HG02840 (cell line): ENCODE data around the gene MAPK14.

Experiments
- ATAC-seq: cut with Tn5 transposase; IDR thresholded peaks from one replicate; pipeline ENCODE4 v1.9.1; 2021; ENCODE audit warnings: mild to moderate bottlenecking, moderate library complexity, moderate number of reproducible peaks; ENCODE audit not compliant: unreplicated experiment, low FRiP score

Gene MAPK14

GRCh38 chr6:36098253-36098919 is 70.8 kb downstream of the MAPK14 start:
- ATAC-seq = no peak

DNA sequence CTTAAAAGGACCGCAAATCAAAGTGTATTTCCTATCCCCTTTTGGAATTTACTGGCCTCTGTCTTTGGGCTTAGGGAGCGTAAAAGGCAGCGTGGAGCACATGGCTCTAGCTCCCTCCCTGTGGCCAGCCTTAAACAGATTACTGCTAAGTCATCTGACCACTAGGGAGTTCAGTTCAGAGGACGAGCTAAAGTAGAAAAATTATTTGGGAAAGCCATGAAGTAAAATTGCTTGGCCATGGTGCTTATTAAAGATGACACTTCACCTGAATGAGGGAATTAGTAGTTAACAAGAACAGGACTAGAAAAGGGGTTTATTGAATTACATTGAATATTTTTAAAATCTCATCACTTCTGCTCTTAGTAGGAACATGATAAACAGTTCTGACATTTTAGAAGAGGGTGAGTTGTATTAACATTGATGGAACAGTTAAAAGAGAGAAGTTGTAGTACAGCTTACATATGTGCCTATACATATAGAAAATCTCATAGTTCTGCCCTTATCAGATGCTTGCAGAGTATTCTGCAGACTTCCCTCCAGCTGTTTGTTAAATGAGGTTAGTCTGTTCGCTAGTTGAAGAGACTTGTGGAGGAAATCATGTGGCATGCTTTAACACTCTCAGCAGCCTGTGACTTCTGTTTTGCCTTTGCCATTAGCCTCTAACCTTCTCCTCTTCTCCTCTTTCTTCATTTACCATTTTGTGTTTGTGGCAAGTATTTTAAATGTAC is 71.5 kb downstream of the MAPK14 start:
- no peak for ATAC-seq

- ATAC-seq = no peak
Observed at GRCh38 chr6:36099869-36100483, 72.4 kb downstream of the MAPK14 start.

DNA sequence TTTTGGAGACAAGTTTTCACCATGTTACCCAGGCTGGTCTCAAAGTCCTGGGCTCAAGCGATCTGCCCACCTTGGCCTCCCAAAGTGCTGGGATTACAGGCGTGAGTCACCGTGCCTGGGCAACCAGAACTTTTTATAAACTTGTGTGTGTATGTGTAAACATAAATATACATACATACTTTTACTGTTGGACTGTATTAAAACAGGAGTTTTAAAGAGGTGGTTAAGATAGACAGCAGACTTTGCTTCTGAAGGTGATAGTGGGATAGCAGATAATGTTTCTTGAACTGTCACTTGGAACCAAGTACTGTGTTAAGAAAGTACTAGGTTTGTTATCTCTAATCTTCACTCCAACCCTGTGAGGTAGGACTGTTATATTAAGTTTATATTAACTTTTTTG is 74.1 kb downstream of the MAPK14 start:
- no peak for ATAC-seq

DNA sequence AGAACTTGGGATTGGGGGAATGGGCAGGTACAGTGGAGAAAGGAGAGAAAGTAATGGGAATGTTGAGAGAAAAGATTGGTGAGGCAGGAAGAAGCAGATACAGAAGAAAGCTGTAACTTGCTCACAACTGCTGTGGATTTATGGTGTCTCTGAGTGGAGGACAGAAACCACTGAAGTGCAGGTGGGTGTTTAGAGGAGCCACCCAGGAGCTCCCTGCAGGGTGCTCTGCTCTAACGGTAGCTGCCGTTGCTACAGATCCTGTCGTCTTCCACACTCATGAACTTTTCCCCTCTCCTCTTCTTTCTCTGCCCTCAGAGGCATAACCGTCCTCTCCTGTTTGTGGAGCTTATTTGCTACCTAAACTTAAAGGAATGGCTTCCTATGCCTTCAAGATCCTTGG is 75.2 kb downstream of the MAPK14 start:
- ATAC-seq = no peak

- no peak for ATAC-seq
Observed at GRCh38 chr6:36104836-36105235, 77.2 kb downstream of the MAPK14 start.

GRCh38 chr6:36109092-36109491 is 81.5 kb downstream of the MAPK14 start:
- no peak for ATAC-seq

DNA sequence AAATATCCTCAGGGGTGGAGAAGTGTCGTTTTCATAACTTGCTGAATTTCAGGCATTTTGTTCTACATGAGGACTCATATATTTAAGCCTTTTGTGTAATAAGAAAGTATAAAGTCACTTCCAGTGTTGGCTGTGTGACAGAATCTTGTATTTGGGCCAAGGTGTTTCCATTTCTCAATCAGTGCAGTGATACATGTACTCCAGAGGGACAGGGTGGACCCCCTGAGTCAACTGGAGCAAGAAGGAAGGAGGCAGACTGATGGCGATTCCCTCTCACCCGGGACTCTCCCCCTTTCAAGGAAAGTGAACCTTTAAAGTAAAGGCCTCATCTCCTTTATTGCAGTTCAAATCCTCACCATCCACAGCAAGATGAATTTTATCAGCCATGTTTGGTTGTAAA is 82.4 kb downstream of the MAPK14 start:
- no peak for ATAC-seq

- ATAC-seq = no peak
Observed at GRCh38 chr6:36110863-36111262, 83.3 kb downstream of the MAPK14 start.

DNA sequence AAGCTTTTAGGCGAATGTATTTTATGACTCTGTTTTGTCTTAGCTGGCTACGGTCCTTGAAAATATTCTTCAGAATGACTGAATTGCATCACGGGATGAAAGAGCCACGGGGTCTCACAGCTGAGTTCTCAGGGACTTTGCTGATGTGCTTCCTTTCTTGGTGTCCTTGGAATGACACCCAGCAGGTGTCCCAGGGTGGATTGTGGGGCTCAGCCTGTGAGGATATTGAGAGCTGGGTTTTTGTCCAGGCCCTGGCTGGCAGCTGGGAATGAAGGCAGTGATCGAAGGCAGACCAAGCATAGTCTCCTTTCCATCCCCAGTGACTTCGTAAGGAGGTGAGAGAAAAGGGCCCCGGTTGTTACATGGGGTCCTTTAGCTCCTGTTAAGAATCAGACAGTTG is 83.9 kb downstream of the MAPK14 start:
- ATAC-seq = no peak

- ATAC-seq = no peak
Observed at GRCh38 chr6:36113049-36113448, 85.4 kb downstream of the MAPK14 start.

DNA sequence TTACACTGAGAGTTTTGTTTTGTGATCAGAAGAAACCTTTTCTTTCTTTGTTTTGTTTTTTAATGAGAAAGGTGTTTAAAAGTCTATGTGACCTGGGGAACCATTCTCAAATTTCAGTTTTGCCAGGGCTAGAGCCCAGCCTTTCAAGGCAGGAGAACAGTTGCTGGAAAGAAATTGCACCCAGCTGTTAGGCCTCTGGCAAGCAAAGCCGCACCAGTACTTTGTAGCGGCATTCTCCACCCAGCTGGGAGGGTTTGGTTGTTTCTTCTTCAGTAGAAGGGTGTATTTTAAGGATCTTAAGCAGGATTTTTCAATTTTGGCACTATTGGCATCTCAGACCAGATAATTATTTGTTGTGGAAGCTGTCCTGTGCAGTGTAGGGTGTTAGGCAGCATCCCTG is 86.1 kb downstream of the MAPK14 start:
- ATAC-seq = no peak

DNA sequence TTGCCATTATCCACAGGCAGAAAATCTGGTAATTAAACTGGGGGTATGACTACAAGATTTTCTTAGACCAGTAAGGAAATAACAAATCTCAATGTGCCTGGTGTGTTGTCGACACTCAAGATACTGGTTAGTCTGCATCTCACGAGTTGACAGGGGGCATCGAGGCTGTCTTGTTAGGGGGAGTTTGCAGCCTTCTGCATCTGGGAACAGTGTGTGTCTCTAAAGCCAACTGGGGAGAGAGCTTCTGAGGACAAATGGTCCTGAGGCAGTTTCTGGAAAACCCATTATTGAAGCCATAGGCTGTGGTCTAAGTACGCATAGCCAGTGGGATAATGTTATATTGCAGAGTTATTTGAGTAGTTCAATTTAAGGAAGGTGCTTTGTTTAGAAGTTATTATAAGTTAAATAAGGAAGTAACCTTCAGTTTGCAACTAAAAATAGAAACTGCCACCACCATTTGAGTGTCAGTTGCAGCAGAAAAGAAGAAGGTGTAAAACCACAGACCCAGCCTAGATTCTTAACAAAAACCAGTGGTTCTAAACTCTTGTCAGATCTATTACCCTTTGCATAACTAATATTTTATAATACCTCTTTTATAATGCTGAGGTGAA is 87.3 kb downstream of the MAPK14 start:
- ATAC-seq = no peak

DNA sequence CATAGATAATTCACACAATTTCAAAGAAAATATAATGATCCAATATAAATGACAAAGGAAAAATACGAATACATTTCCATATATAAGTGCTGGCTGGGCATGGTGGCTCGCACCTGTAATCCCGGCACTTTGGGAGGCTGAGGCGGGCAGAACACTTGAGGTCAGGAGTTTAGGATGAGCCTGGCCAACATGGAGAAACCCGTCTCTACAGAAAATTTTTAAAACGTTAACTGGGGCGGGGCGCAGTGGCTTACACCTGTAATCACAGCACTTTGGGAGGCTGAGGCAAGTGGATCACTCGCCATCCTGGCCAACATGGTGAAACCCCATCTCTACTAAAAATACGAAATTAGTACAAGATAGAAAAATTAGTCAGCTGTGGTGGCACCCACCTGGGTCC is 87.8 kb downstream of the MAPK14 start:
- ATAC-seq = no peak

DNA sequence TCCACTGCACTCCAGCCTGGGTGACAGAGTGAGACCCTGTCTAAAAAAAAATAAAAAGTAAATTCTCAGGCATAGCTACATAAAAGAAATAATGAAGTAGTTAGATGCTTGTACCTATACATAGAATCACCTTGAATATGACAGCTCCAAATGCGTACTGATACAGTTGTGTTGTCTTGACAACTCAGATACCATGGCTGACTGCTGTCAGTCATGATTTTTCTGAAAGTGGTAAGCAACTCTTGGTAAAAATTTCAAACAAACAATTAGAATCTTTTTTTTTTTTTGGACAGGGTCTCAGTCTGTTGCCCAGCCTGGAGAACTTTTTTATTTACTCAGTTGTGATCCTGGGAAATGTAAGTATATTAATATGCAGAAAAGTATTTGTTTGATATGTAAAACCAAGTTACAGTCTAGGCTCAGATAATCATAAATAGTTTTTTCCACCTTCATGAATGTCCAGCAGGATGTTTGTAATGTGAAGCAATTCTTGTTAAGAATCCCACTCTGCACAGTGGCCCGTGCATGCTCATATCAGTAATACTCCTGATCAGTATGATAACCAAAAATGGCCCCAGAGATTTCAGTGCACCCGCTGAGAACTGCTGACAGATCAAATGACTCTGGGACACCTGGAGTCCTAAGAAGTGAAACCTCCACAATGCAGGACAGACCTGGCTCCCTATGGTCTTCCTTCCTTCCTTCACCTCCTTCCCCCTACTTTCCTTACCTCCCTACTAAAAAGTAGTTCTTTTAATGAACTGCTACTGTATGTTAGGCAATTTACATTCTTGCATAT is 88.7 kb downstream of the MAPK14 start:
- ATAC-seq = no peak

DNA sequence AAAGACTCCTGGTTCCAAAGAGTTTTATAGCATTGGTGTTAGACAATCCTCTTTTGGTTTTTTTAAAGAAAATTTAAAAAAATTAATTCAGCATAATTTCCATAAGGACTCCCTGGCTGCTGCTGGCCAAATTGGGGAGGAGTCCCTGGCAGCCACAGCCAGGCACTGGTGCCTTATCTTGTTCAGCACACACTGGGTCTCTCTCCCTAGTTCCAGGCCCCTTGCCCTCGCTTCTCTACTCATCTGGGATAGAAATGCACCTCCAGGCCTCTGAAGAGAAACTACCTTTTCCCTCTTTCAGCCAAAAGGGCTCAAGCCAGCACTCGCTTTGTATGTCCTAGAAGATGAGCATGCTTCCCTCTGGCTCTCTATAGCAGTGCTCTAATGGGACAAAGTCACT is 89.3 kb downstream of the MAPK14 start:
- ATAC-seq = no peak

DNA sequence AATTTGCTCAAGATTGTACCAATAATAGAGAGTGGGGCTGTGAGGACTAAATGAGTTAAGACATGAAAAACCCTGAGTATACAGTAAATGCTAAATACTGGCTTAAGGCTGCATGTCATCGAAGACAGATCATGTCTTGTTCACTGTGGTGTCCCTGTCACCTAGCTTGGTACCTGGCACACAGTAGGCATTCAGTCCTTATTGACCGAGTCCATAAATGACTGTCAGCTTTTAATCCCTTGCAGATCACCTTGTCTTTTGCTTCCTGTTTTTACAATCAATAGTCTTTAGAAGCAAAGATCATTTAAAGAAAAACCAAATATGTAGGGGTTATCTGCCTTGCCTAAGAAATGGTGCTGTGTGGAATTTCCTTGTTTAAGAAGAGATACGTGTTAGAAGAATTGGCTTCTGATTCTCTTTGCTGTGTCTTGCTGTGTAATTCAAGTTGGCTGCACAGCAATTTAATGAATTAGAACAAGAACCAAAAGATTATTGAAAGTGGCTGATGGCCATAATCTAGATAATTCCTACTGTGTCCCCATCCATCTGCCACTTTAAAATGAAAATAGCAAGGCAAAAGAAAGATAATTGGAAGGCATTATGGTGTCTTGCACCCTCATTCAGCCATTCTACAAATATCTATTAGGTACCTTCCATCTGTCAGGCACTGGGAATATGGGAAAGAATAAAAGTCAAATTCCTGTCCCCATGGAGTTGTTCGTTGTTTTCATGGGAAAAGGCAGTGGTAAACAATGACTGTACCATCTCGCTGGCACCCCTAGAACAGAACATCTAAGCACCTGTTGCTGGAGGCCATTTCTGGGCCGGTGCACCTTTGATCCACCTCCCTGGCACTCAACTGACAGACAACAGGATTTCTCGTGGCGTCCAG is 90.3 kb downstream of the MAPK14 start:
- ATAC-seq = no peak

DNA sequence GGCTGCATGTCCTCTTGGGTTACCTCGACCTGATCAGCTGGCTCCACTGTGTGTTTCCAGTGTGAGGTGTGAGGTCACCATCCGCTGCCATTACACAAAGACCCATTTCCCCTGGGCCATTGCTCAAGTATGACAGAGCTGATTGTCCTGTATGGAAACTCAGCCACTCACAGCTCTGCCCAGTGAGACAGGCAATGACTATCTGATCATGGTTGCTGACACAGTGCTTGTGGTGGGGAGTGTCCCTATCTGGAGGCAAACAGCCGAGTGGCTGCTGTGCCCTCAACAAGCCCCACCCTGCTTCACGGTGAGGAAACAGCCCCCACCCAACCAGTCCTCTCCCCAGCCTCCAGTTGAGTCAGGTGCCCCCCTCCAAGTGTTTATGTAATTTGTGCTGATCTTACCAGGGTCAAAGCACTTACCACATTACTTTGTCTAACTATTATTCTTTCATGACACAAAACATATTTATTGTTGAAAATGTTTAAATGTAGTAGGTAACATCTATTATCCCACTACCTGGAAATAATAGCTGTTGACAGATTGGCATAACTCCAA is 91.0 kb downstream of the MAPK14 start:
- no peak for ATAC-seq

GRCh38 chr6:36119209-36119608 is 91.6 kb downstream of the MAPK14 start:
- no peak for ATAC-seq
